HepG2 (cell line): ENCODE data around the gene RPL18. TPM values are rescaled to one million over a fixed set of nuclear protein-coding genes. Genes with fewer than 3 reads are reported as not detected.

ENCODE experiments used
- ATF1 ChIP-seq: IDR thresholded peaks from 2 replicates; pipeline ENCODE4 v1.6.1; 2016; ENCODE audit warnings: mild to moderate bottlenecking, control low read depth
- FOSL2 ChIP-seq: sonication (generic); formaldehyde crosslinking; IDR thresholded peaks from 2 replicates; pipeline ENCODE4 v1.4.0; 2020; ENCODE audit warnings: missing genetic modification reagents
- HNF4A ChIP-seq: sonication (generic); formaldehyde crosslinking; IDR thresholded peaks from 2 replicates; pipeline ENCODE4 v1.4.0; 2020; ENCODE audit warnings: missing genetic modification reagents
- MED8 ChIP-seq: sonication (generic); formaldehyde crosslinking; IDR thresholded peaks from 2 replicates; pipeline ENCODE4 v1.8.1; 2023; ENCODE audit warnings: mild to moderate bottlenecking, missing genetic modification reagents; ENCODE audit not compliant: insufficient replicate concordance
- MIER3 ChIP-seq: IDR thresholded peaks from 2 replicates; pipeline ENCODE4 v1.6.1; 2016; ENCODE audit warnings: missing compliant biosample characterization, borderline replicate concordance
- MIXL1 ChIP-seq: IDR thresholded peaks from 2 replicates; pipeline ENCODE4 v1.6.1; 2016
- NFYC ChIP-seq: IDR thresholded peaks from 2 replicates; pipeline ENCODE4 v1.6.1; 2016; ENCODE audit warnings: missing genetic modification reagents, missing compliant biosample characterization
- SMYD3 ChIP-seq: sonication (generic); formaldehyde crosslinking; IDR thresholded peaks from 2 replicates; pipeline ENCODE4 v1.8.1; 2023; ENCODE audit warnings: mild to moderate bottlenecking, missing genetic modification reagents
- SYNCRIP ChIP-seq: fragments of 200-400 bp; formaldehyde crosslinking; IDR thresholded peaks from 2 replicates; pipeline ENCODE4 v1.6.1; 2018; ENCODE audit warnings: mild to moderate bottlenecking, low read depth, low read length; ENCODE audit not compliant: insufficient read depth
- ZBTB21 ChIP-seq: sonication (generic); formaldehyde crosslinking; IDR thresholded peaks from 2 replicates; pipeline ENCODE4 v1.4.0; 2020; ENCODE audit warnings: missing genetic modification reagents
- ZC3H4 ChIP-seq: sonication (generic); formaldehyde crosslinking; IDR thresholded peaks from 2 replicates; pipeline ENCODE4 v1.4.0; 2020; ENCODE audit warnings: missing genetic modification reagents, borderline replicate concordance
- ZNF225 ChIP-seq: sonication (generic); formaldehyde crosslinking; IDR thresholded peaks from 2 replicates; pipeline ENCODE4 v1.4.0; 2020; ENCODE audit warnings: mild to moderate bottlenecking, missing genetic modification reagents
- ZNF296 ChIP-seq: sonication (generic); formaldehyde crosslinking; conservative IDR thresholded peaks from 2 replicates; pipeline ENCODE4 v1.5.0; 2020; ENCODE audit warnings: mild to moderate bottlenecking, missing genetic modification reagents
- ZNF382 ChIP-seq: sonication (generic); formaldehyde crosslinking; IDR thresholded peaks from 2 replicates; pipeline ENCODE4 v1.5.0; 2020; ENCODE audit warnings: missing genetic modification reagents, mild to moderate bottlenecking, borderline replicate concordance
- ZNF570 ChIP-seq: sonication (generic); formaldehyde crosslinking; IDR thresholded peaks from 2 replicates; pipeline ENCODE4 v1.4.0; 2020; ENCODE audit warnings: mild to moderate bottlenecking, missing genetic modification reagents, borderline replicate concordance
- ZNF816 ChIP-seq: sonication (generic); formaldehyde crosslinking; IDR thresholded peaks from 2 replicates; pipeline ENCODE4 v1.8.0; 2022; ENCODE audit warnings: missing genetic modification reagents, mild to moderate bottlenecking, borderline replicate concordance
- polyA plus RNA-seq, 8 experiments: library from polyadenylated mRNA; depleted of rRNA in 3 of 8; stranded (reverse) in 7 of 8; unstranded in 1 of 8; fragments of >200 nt; fragmentation: Illumina TruSeq in 4 of 8; extraction: Trizol in 4 of 8; gene quantifications; 2 replicates each; pipeline versions ENCODE4 v1.2.1 to v1.2.3, GENCODE V29; 2011 to 2016; ENCODE audit warnings: low read depth in 4 of 8, missing spikeins in 1 of 8, mixed read lengths in 1 of 8; ENCODE audit not compliant: insufficient read depth in 1 of 8
- total RNA-seq, 5 experiments: library from RNA; depleted of rRNA; stranded (reverse); fragments of >200 nt; fragmentation: Illumina TruSeq; extraction: Trizol; gene quantifications; 2 replicates each; pipeline ENCODE4 v1.2.3, GENCODE V29; 2016; ENCODE audit warnings: low read depth in 1 of 5
- TF ChIP-seq, protein P1 (sequence below): sonication (generic); formaldehyde crosslinking; IDR thresholded peaks from 2 replicates; pipeline ENCODE4 v1.5.1; 2020; ENCODE audit warnings: missing genetic modification reagents, mild to moderate bottlenecking, borderline replicate concordance
- TF ChIP-seq, protein P2 (sequence below): sonication (generic); formaldehyde crosslinking; IDR thresholded peaks from 2 replicates; pipeline ENCODE4 v1.5.0; 2020; ENCODE audit warnings: mild to moderate bottlenecking, missing genetic modification reagents, borderline replicate concordance
- TF ChIP-seq, protein P3 (sequence below): sonication (generic); formaldehyde crosslinking; IDR thresholded peaks from 2 replicates; pipeline ENCODE4 v1.4.0; 2020; ENCODE audit warnings: mild to moderate bottlenecking, missing genetic modification reagents

The RPL18 gene
- total and polyA plus RNA-seq, 2 of the 13 experiments (the other 11 are each of a cell fraction or from before 2014, with no cell fraction given), result 1,485 to 1,639 TPM

DNA sequence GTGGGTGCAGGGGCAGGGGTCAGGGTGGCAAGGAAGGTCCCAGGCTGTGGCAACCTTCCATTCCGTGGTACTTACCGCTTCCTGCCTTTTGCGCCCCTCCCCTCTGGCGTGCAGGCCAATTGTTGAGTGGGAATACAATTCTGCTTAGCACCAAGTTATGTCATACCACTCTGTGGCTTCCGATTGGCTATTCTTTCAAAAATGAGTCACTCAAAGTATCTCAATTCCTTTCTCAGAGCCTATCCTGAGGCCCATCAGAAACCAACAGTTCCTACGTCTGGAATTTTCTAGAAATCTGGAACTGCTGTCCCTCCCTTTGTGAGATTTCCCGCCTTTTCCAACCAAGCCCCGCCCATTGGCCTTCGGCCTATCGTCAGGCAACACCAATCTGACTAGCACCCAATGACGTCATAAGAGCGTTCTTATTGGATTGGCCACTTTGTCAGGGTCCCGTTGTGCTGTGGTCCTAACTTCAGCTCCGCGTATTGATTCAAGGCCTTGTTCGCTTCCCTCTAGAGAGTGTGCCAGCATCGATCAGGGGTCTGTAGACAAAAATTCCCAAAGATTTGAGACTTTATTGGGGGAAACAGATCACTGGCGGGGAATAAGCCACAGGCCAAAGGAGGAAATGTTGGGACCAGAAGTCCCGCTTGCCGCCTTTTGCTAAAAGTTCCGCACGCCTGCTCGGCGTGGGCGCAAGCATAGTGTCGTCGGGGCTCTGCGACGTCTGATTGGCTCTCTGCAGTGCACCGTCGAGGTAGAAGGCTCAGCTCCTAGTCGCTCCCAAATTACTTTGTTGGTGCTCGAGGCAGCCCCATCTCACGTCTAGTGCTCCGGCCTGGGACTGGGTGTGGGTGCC, 42.1 kb upstream of the RPL18 start (continued):
- no peak for TF ChIP-seq ZC3H4 (CRISPR knock-in tag)
- TF ChIP-seq NFYC (CRISPR knock-in tag), result peak; percentile 75
- no peak for TF ChIP-seq MED8 (CRISPR knock-in tag)
- no peak for TF ChIP-seq ZNF816 (CRISPR knock-in tag)
- TF ChIP-seq ZNF296 (CRISPR knock-in tag), result no peak
- TF ChIP-seq ZBTB21 (CRISPR knock-in tag), result peak; percentile 51; the same call in 1 of the 2 replicates
- peak; percentile 34; the same call in 1 of the 2 replicates for TF ChIP-seq FOSL2 (CRISPR knock-in tag)
- no peak for TF ChIP-seq MIER3 (CRISPR knock-in tag)
- TF ChIP-seq, protein P1, sequence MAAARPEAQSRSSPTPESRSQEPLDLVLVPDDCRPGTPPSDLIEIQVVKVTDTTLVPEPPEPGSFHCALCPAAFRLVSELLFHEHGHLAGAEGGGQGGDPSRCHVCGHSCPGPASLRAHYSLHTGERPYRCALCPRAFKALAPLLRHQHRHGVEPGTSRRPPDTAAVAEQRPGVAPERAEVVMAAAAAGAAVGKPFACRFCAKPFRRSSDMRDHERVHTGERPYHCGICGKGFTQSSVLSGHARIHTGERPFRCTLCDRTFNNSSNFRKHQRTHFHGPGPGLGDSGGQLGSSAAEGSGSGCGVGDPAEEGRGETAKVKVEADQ, result 0 out of 2 replicates have a peak, but pooled peaks have one; percentile 50
- TF ChIP-seq SYNCRIP, result no peak
- TF ChIP-seq ZNF382, result no peak
- no peak for TF ChIP-seq ZNF570 (CRISPR knock-in tag)
- peak; percentile 87 for TF ChIP-seq ATF1 (CRISPR knock-in tag)
- no peak for TF ChIP-seq SMYD3 (CRISPR knock-in tag)
- TF ChIP-seq, protein P2, sequence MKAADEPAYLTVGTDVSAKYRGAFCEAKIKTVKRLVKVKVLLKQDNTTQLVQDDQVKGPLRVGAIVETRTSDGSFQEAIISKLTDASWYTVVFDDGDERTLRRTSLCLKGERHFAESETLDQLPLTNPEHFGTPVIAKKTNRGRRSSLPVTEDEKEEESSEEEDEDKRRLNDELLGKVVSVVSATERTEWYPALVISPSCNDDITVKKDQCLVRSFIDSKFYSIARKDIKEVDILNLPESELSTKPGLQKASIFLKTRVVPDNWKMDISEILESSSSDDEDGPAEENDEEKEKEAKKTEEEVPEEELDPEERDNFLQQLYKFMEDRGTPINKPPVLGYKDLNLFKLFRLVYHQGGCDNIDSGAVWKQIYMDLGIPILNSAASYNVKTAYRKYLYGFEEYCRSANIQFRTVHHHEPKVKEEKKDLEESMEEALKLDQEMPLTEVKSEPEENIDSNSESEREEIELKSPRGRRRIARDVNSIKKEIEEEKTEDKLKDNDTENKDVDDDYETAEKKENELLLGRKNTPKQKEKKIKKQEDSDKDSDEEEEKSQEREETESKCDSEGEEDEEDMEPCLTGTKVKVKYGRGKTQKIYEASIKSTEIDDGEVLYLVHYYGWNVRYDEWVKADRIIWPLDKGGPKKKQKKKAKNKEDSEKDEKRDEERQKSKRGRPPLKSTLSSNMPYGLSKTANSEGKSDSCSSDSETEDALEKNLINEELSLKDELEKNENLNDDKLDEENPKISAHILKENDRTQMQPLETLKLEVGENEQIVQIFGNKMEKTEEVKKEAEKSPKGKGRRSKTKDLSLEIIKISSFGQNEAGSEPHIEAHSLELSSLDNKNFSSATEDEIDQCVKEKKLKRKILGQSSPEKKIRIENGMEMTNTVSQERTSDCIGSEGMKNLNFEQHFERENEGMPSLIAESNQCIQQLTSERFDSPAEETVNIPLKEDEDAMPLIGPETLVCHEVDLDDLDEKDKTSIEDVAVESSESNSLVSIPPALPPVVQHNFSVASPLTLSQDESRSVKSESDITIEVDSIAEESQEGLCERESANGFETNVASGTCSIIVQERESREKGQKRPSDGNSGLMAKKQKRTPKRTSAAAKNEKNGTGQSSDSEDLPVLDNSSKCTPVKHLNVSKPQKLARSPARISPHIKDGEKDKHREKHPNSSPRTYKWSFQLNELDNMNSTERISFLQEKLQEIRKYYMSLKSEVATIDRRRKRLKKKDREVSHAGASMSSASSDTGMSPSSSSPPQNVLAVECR (CRISPR knock-in tag), result no peak
- TF ChIP-seq HNF4A (CRISPR knock-in tag), result no peak
- TF ChIP-seq, protein P3, sequence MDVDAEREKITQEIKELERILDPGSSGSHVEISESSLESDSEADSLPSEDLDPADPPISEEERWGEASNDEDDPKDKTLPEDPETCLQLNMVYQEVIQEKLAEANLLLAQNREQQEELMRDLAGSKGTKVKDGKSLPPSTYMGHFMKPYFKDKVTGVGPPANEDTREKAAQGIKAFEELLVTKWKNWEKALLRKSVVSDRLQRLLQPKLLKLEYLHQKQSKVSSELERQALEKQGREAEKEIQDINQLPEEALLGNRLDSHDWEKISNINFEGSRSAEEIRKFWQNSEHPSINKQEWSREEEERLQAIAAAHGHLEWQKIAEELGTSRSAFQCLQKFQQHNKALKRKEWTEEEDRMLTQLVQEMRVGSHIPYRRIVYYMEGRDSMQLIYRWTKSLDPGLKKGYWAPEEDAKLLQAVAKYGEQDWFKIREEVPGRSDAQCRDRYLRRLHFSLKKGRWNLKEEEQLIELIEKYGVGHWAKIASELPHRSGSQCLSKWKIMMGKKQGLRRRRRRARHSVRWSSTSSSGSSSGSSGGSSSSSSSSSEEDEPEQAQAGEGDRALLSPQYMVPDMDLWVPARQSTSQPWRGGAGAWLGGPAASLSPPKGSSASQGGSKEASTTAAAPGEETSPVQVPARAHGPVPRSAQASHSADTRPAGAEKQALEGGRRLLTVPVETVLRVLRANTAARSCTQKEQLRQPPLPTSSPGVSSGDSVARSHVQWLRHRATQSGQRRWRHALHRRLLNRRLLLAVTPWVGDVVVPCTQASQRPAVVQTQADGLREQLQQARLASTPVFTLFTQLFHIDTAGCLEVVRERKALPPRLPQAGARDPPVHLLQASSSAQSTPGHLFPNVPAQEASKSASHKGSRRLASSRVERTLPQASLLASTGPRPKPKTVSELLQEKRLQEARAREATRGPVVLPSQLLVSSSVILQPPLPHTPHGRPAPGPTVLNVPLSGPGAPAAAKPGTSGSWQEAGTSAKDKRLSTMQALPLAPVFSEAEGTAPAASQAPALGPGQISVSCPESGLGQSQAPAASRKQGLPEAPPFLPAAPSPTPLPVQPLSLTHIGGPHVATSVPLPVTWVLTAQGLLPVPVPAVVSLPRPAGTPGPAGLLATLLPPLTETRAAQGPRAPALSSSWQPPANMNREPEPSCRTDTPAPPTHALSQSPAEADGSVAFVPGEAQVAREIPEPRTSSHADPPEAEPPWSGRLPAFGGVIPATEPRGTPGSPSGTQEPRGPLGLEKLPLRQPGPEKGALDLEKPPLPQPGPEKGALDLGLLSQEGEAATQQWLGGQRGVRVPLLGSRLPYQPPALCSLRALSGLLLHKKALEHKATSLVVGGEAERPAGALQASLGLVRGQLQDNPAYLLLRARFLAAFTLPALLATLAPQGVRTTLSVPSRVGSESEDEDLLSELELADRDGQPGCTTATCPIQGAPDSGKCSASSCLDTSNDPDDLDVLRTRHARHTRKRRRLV (CRISPR knock-in tag), result no peak
- TF ChIP-seq MIXL1 (CRISPR knock-in tag), result no peak
- no peak for TF ChIP-seq ZNF225 (CRISPR knock-in tag)
